ENCODE data around the gene SLC6A8.
A peak's percentile ranks its signal among the peaks of the same experiment; 100 is the strongest.

The SLC6A8 gene

DNA sequence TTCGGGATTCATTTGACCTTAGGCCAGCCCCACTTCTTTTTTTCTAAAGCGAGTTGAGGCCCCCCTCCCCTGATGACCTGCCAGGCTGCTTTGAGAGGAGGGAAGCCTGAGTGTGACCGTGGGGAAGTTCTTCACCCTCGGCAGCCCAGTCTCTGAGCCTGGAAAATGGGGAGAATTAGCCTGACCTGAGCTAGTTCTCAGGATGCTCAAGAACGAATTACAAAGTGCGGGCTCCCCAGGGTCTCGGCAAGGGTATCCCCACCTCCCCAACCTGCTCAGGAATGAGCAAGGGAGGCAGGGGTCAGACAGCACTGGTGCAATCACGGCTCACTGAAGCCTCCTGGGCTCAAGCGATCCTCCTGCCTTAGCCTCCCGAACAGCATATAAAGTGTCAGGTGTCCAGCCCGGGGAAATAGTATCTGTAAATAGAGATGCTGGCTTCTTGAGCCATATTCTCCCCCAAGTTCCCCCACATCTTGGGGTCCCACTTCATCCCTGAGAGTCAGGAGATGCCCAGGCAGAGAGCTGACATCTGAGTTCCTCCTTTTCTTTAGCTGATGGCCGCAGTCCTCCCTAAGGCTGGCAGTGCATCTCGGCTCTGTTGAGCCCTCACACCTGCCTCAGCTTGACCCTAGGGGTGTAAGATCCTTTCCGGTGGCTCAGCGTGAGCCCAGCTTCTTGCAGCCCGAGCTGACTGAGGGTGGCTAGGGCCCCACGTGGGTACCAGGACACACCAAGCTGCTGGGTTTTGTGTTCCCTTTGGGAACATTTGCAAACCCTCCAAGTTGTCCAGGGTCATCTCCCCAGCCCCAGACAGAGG, 39.2 kb upstream of the SLC6A8 start:
- no peak for TF ChIP-seq CTCF (IDR thresholded peaks at IDR 0.05; ENCODE audit: insufficient read depth, low read length, poor library complexity, severe bottlenecking)
- no peak for DNase-seq (ENCODE audit: extremely low read depth, insufficient read length)
- no peaks in the 10 kb centered on the region; the same call in 1 of the 2 replicates for H3K27me3 ChIP-seq (replicated peaks; ENCODE audit: control insufficient read depth, insufficient read depth, low read length)
- H3K4me3 ChIP-seq (replicated peaks; ENCODE audit: low read depth, low read length), result no peak overlapping the region
- H3K36me3 ChIP-seq (ENCODE audit: control insufficient read depth, insufficient read depth, low read length), result no peaks in the 10 kb centered on the region

GRCh38 chrX:153649178-153649914, 38.4 kb upstream of the SLC6A8 start:
- TF ChIP-seq CTCF (IDR thresholded peaks at IDR 0.05; ENCODE audit: insufficient read depth, low read length, poor library complexity, severe bottlenecking), result peak; percentile 69
- Histone ChIP-seq H3K27me3 (replicated peaks; ENCODE audit: control insufficient read depth, insufficient read depth, low read length) (no peaks in the 10 kb centered on the region; the same call in 1 of the 2 replicates), H3K36me3 (ENCODE audit: control insufficient read depth, insufficient read depth, low read length) (no peaks in the 10 kb centered on the region), H3K4me3 (replicated peaks; ENCODE audit: low read depth, low read length) (no peak overlapping the region)
- no peak for DNase-seq (ENCODE audit: extremely low read depth, insufficient read length)

GRCh38 chrX:153649915-153650782, 37.6 kb upstream of the SLC6A8 start:
- no peaks in the 10 kb centered on the region; the same call in 1 of the 2 replicates for H3K27me3 ChIP-seq (replicated peaks; ENCODE audit: control insufficient read depth, insufficient read depth, low read length)

DNA sequence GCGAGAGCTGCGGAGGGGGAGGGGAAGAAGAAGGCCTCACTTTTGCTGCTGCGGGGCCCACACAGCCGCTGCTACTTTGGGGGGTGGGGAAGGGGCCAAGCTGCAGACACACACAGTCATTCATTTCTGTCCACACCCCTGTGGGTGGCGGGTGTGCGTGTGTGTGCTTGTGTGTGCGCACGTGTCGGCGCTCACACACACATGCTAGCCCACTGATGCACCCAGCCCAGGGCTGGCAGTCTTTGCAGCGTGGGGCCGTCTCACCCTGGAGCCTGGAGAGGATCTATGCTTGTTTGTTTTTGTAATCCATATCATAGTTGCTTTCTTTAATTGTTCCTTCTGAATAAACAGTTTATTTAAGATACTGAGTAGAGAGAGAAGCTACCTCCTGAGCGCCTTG, 36.8 kb upstream of the SLC6A8 start:
- H3K4me3 ChIP-seq (replicated peaks; ENCODE audit: low read depth, low read length), result no peak overlapping the region
- no peak for TF ChIP-seq CTCF (IDR thresholded peaks at IDR 0.05; ENCODE audit: insufficient read depth, low read length, poor library complexity, severe bottlenecking)
- DNase-seq (ENCODE audit: extremely low read depth, insufficient read length), result no peak
- H3K36me3 ChIP-seq (ENCODE audit: control insufficient read depth, insufficient read depth, low read length), result no peaks in the 10 kb centered on the region
- H3K27me3 ChIP-seq (replicated peaks; ENCODE audit: control insufficient read depth, insufficient read depth, low read length), result no peaks in the 10 kb centered on the region; the same call in 1 of the 2 replicates

More at GRCh38 chrX:153649915-153650782, 37.6 kb upstream of the SLC6A8 start:
- no peak overlapping the region for H3K4me3 ChIP-seq (replicated peaks; ENCODE audit: low read depth, low read length)
- no peak for DNase-seq (ENCODE audit: extremely low read depth, insufficient read length)
- TF ChIP-seq CTCF (IDR thresholded peaks at IDR 0.05; ENCODE audit: insufficient read depth, low read length, poor library complexity, severe bottlenecking), result no peak
- H3K36me3 ChIP-seq (ENCODE audit: control insufficient read depth, insufficient read depth, low read length), result no peaks in the 10 kb centered on the region

- H3K36me3 ChIP-seq (ENCODE audit: control insufficient read depth, insufficient read depth, low read length), result no peaks in the 10 kb centered on the region
- no peak overlapping the region for H3K4me3 ChIP-seq (replicated peaks; ENCODE audit: low read depth, low read length)
- no peak for DNase-seq (ENCODE audit: extremely low read depth, insufficient read length)
- TF ChIP-seq CTCF (IDR thresholded peaks at IDR 0.05; ENCODE audit: insufficient read depth, low read length, poor library complexity, severe bottlenecking), result peak; percentile 33
- no peaks in the 10 kb centered on the region; the same call in 1 of the 2 replicates for H3K27me3 ChIP-seq (replicated peaks; ENCODE audit: control insufficient read depth, insufficient read depth, low read length)
Measured at GRCh38 chrX:153651540-153652079, 36.1 kb upstream of the SLC6A8 start.
